Upper lobe of left lung (tissue), 4 donors: ENCODE measurements around the gene SHISAL1.

Experiments used
- CTCF ChIP-seq, 6 experiments: fragments of 450-650 bp in 4 of 6; fragments of 200-600 bp in 2 of 6; sonication (generic) in 2 of 6; IDR thresholded peaks; one replicate each; pipeline ENCODE4 v1.5.1; 2016 to 2019; ENCODE audit warnings: antibody characterized with exemption in 6 of 6
- EP300 ChIP-seq, 4 donors: sonication (generic); formaldehyde crosslinking; IDR thresholded peaks; one replicate each; pipeline ENCODE4 v1.5.1; 2017; ENCODE audit warnings: antibody characterized with exemption in 4 of 4, control low read depth in 2 of 4
- POLR2A ChIP-seq, 4 donors: fragments of 450-650 bp; IDR thresholded peaks; one replicate each; pipeline ENCODE4 v1.5.1; 2016 to 2017; ENCODE audit warnings: antibody characterized with exemption in 4 of 4, mild to moderate bottlenecking in 2 of 4
- POLR2AphosphoS5 ChIP-seq, 2 donors: sonication (generic); formaldehyde crosslinking; IDR thresholded peaks; one replicate each; pipeline ENCODE4 v1.5.1; 2017; ENCODE audit warnings: antibody characterized with exemption in 2 of 2

DNA sequence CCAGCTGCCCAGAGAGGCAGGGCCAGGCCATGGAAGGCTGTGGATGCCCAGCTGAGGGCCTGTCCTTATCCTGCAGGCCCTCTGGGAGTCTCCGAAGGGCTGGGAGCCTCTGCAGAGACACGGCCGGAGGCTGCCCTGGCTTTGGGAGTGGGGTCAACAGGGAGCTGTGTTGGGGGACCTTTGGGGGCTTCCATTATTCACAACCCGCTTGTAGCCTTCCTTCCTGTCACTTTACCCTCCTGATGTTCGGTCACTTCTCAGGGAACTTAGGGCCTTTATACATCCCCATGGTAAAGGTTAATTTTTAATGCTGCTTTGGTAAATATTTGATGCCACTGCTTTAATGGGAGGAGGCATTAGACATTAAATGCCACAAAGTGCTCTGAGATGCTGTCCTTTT, 44.9 kb downstream of the SHISAL1 start:
- no peak for TF ChIP-seq CTCF (IDR thresholded peaks at IDR 0.05)
- no peak for TF ChIP-seq POLR2AphosphoS5 (IDR thresholded peaks at IDR 0.05)
- no peak for TF ChIP-seq EP300 (IDR thresholded peaks at IDR 0.05)
- TF ChIP-seq POLR2A (IDR thresholded peaks at IDR 0.05): no peak
